Stimulated activated CD8-positive, alpha-beta memory T cell treated with anti-CD3 and anti-CD28 coated beads, Interleukin-12 subunit alpha, Interleukin-12 subunit beta, amount 100 ng/mL, for 4 hours (primary cell): Measurements from ENCODE around the gene CHCHD10.

ENCODE experiments used
- DNase-seq: peaks from one replicate; pipeline ENCODE4 v3.0.0-alpha.2; 2020; ENCODE audit warnings: low read depth

The CHCHD10 gene

GRCh38 chr22:23772649-23773473, 5.1 kb upstream of the CHCHD10 start, which contains the start of gene MMP11:
Gene MMP11 (plus strand): TSS chr22:23772849. CDS start chr22:23772871, 22 bp downstream.
- peak; percentile 29 for DNase-seq

GRCh38 chr22:23772315-23772648, 4.5 kb upstream of the CHCHD10 start:
- no peak for DNase-seq

- no peak for DNase-seq
Measured at GRCh38 chr22:23769321-23769965, 1.7 kb upstream of the CHCHD10 start.

- no peak for DNase-seq
Measured at GRCh38 chr22:23767303-23767672, 484 bp downstream of the CHCHD10 start.

- no peak for DNase-seq
Measured at GRCh38 chr22:23764899-23765881, 2.6 kb downstream of the CHCHD10 start.

GRCh38 chr22:23763954-23764353, 3.8 kb downstream of the CHCHD10 start:
- DNase-seq: no peak

- peak; percentile 43 for DNase-seq
Measured at GRCh38 chr22:23763579-23763945, 4.2 kb downstream of the CHCHD10 start.

- no peak for DNase-seq
Measured at GRCh38 chr22:23762842-23763578, 4.8 kb downstream of the CHCHD10 start, which contains the start of gene C22orf15. Gene C22orf15 (plus strand): TSS chr22:23762990. CDS start chr22:23763307, 317 bp downstream.

GRCh38 chr22:23760056-23760455, 7.7 kb downstream of the CHCHD10 start:
- no peak for DNase-seq

- no peak for DNase-seq
Measured at GRCh38 chr22:23759566-23759965, 8.2 kb downstream of the CHCHD10 start.

GRCh38 chr22:23756891-23757290, 10.9 kb downstream of the CHCHD10 start:
- DNase-seq: no peak

- no peak for DNase-seq
Measured at GRCh38 chr22:23755711-23756110, 12.1 kb downstream of the CHCHD10 start.

GRCh38 chr22:23754980-23755636, 12.7 kb downstream of the CHCHD10 start:
- DNase-seq: no peak

- DNase-seq: no peak
Measured at GRCh38 chr22:23754220-23754919, 13.4 kb downstream of the CHCHD10 start, which contains the start of gene VPREB3. Gene VPREB3 (minus strand): TSS chr22:23754425. CDS start chr22:23754363, 62 bp downstream.

GRCh38 chr22:23753385-23753784, 14.4 kb downstream of the CHCHD10 start:
- DNase-seq: no peak

GRCh38 chr22:23752750-23753149, 15.0 kb downstream of the CHCHD10 start:
- no peak for DNase-seq

GRCh38 chr22:23752090-23752691, 15.6 kb downstream of the CHCHD10 start:
- DNase-seq: no peak

GRCh38 chr22:23751441-23751996, 16.3 kb downstream of the CHCHD10 start:
- no peak for DNase-seq

GRCh38 chr22:23750714-23751440, 16.9 kb downstream of the CHCHD10 start, which contains the start of gene ZNF70:
Gene ZNF70 (minus strand): TSS chr22:23751112. CDS start chr22:23745140, 5,972 bp downstream.
- DNase-seq: peak; percentile 80
